ENCODE results near the gene NMB.

NMB gene

DNA sequence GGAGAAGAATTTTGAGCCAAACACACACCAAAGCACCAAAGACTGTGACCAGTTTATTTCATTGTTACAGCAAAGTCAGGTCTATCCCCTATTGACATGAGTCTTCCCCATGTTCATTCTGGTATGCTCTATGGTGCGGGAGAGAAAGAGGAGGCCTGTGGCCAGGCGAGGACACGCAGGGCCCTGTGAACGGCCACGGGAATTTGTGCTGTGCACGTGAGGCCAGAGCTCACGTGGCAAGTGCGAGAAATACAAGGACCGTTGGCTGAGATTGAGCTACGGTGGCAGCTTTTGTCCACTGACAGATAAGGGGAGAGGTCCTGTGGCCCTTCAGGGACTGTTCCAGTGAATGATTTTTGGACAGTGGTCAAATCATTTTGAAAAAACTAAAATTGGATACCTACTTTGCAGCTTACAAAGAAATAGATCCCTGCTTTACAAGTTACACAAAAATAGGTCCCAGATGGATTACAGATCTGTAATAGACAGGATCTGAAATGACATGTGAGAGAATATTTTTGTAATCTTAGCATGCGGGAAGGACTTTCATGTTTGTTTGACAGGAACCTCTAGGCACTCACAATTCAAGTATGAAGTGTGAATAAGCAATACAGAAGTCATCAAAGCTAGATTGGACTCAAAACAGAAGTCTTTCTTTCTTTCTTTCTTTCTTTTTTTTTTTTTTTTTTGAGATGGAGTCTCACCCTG is 48.0 kb downstream of the NMB start:
- no peak for DNase-seq

DNA sequence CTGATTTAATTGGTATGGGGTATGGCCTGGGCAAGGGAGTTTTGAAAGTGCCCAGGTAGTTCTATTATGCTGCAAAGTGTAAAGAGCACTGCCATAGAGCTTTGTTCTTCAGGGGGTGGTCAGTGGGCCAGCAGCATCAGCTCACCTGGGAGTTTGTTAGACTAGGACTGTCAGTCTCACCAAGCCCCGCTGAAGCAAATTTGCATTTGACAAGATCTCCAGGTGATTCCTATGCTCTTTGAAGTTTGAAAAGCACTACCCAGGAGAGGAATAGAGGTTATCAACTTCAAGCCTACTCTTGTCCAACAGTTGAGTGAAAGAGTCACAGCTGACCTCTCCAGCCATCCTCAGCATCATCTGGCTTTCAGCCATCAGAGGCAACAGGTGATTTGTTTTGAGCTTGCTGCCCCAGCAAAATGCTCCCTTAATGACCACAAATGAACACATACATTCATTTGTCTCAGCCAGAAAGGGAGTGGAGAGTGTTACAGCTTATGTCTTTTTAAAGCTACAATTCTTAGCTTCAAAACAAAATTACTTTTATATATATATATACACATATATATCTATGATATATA is 49.2 kb downstream of the NMB start:
- no peak for DNase-seq

DNA sequence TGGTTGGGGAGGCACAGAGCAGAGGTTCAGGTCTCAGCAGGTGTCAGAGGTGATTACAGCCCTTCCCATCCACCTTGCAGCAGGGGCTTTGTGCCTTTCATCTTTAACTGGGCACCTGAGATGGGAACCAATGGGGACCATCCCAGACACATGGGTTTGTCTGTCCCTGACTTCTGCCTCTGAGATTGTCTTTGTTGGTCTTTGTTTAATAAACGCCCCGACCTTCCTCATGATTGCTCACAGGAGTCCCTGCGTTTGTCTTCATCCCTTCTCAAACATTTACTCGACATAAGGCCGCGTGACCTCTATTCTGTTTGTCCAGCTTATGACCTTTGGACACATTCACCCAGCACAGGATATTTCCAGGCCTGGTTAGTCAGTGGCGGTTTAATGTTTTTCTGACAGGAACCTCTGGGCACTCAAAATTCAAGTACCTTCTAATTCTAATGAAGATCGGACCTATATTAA is 51.3 kb downstream of the NMB start:
- no peak for DNase-seq

DNA sequence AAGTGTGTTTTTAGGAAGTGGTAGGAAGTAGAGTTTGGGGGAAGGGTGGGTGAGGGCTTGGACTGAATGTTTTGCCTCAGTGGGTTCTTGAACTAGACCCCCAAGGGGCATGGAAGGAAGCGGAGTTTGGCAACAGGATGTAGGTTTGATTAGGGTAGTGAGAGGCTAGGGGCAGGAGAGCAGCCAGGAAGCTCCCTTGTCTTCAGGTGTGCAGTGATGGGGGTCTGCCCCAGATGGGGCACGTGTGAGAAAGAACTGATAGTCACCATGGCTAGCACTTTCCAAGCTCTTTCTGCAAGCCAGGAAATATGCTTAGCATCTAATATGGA is 52.5 kb downstream of the NMB start:
- DNase-seq, result no peak
